Caki2 (cell line): ENCODE measurements around the gene MYO16. TPM values are rescaled to one million over a fixed set of nuclear protein-coding genes. Genes with fewer than 3 reads are reported as not detected.

Experiments
- DNase-seq: peaks from one replicate; pipeline ENCODE4 v3.0.0-alpha.2; 2015; ENCODE audit warnings: low read depth
- in situ Hi-C: cut with HindIII; loops from 2 replicates; pipeline ENCODE4 v1.10.0; 2016; ENCODE audit warnings: low sequenced_read_pairs, low pct_unique_long_range_greater_than_20kb, mixed read lengths
- total RNA-seq: library from RNA; depleted of rRNA; stranded (reverse); fragments of >200 nt; shearing (Covaris generic); gene quantifications from 2 replicates; pipeline ENCODE4 v1.2.3, GENCODE V29; 2014; ENCODE audit warnings: low replicate concordance

The MYO16 gene
- total RNA-seq, 1 experiment from 2014 or later, result 0.14 TPM

- DNase-seq, result no peak
- in situ Hi-C loops, result no loop called here
These were observed 308.7 kb downstream of the MYO16 start for GRCh38 chr13:108938155-108938554.

DNA sequence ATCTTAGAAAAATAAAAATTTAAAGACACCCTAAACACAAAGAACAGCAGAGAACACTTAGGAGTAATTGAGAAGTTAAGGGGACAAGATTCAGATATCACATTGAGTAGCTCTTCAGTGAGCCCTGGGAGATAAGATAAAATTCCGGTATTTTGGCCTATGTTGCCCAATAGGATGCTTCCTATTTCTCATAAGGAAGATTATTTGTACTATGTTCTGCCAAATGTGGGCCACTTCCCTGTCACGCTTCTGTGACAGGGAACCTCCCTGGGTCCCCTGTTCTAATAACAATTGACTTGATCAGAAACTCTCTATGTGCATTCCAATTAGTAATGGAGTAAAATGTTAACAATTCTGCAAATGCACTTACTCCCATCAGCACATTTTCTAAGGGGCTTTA, 310.7 kb downstream of the MYO16 start:
- no peak for DNase-seq
- in situ Hi-C loops, result no loop called here

DNA sequence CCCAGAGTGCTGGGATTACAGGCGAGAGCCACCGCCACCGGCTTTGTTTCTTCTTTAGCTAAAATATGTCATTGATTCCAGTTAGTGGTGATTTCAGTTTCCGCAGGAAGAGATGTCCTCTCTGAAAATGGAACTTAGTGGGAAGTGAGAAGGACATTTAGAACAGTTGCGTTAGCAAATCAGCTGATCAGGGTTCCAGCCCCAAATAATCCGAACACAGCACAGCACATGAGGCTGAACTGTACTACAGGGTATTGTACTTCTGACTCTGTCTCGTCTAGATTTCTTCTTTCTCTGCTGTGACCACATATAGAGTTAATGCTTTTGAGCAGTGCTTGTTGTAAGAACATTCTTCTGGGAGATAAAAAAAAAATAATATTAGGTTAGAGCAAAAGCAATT, 314.4 kb downstream of the MYO16 start:
- in situ Hi-C loops, result no loop called here
- no peak for DNase-seq

DNA sequence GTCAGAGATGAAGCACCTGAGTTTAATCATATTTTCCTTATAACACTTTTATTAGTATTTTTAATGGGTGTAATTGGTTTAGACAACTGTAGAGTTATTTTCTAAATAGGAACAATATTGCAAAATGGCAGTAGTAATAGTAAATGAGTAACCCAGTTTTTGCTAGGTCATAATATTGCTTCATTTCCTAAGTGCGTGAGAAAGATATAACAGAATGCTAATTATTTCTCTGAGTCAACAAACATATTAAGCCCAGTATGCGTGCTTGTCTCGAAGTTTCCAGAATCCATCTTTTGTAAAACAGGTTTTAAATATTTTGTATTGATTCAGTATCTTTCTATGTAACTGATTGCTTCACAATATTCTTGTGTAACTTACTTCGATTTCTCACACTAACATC, 315.3 kb downstream of the MYO16 start:
- in situ Hi-C loops, result no loop called here
- no peak for DNase-seq

DNA sequence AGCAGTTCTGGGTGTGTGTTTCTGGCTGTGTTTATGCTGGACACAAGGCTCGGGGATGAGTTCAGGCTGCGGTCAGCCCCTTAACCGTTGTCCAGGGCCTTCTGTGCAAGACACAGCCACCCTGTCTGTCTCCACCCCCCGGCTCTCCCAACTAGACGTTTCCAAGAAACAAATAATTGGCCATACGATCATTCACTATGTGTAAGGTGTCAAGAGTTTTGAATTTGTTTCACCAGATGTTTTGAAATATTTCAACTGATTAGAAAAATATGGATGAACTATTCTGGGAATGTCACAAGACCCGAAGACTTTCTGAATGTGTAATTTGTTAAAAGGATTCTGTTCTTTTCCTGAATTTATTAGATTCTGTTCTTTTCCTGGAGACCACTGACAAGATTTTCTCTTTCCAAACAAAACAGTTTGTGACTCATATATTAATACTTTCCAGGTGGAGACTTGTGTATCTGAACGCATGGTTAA, 318.2 kb downstream of the MYO16 start:
- in situ Hi-C loops, result no loop called here
- no peak for DNase-seq

DNA sequence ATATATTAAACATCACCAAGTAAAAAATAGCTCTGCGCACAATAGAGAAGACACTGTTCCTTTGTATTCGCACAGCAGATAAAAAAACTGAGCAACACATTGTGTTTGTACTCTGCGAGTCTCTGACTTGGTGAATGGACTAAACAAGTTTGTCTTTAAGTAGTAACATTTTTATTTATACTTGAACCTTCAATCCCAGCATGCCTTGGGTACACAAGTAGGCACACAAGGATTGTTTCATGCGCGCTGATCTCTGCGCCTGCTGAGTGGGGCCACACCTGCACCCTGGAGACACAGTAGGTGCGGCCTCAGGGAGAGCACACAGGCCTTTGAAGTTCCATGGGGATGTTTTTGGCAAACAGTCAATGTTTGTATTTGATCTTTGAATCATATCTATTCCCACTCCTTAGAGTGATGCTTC, 318.9 kb downstream of the MYO16 start:
- DNase-seq, result no peak
- in situ Hi-C loops, result no loop called here

DNA sequence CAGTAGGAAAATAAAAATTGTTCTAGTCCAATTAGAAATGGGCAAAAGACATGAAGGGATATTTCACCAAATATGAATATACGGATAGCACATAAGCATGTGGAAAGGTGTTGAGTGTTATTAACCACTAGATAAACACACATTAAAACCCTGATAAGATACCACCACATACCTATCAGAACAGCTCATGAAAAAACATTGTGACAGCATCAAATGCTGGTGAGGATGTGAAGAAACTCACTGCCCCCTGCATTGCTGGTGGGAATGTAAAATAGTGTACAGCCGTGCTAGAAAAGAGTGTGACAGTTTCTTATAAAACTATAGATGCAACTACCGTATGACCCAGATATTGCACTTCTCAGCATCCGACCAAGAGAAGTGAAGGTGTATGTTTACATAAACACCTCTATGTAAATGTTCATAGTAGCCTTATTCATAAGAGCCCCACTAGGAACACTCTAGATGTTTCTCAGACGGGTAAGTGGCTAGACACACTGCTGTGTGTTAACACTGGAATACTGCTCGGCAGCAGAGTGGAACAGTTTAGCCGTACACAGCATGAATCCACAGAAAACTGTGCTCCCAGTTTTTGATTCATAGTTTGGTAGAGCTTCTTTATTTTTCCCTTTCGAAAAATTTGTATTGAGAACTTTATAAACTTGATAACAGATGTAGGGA, 321.1 kb downstream of the MYO16 start:
- in situ Hi-C loops, result no loop called here
- DNase-seq, result no peak

- in situ Hi-C loops, result no loop called here
- DNase-seq, result no peak
These were observed 326.3 kb downstream of the MYO16 start for GRCh38 chr13:108955741-108956140.

DNA sequence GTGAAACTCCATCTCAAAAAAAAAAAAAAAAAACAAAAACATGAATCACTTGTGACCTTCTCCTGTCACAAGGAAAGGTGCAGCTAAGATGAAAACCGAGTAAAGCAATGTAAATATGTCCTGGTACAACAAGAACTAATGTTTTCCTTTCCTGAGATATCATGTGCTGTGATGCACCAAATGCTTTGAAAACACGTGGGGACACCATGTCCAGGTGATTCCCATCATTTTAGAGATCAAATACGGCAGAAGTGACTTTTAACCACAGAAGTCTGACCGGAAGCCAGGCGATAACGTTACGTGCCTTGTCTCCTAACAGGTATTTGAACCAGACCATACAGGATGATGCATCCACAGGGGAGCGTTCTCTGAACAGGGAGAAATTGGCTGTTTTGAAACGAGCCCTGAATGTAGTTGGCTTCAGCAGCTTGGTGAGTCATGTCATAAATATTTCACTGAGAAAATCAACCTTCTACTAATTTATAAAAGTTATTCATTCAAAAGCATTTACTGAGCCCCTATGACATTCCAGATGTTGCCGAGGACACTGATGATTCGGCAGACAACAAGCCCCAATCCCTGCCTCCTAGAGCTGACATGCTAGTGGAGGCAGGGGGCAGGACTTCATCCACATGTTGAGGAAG, 328.1 kb downstream of the MYO16 start:
- in situ Hi-C loops, result no loop called here
- DNase-seq, result peak; percentile 82

GRCh38 chr13:108958013-108958376, 328.6 kb downstream of the MYO16 start:
- no peak for DNase-seq
- in situ Hi-C loops, result no loop called here

- no peak for DNase-seq
- in situ Hi-C loops, result no loop called here
These were observed 329.8 kb downstream of the MYO16 start for GRCh38 chr13:108959234-108959633.

GRCh38 chr13:108960006-108960405, 330.6 kb downstream of the MYO16 start:
- DNase-seq, result no peak
- in situ Hi-C loops, result no loop called here

DNA sequence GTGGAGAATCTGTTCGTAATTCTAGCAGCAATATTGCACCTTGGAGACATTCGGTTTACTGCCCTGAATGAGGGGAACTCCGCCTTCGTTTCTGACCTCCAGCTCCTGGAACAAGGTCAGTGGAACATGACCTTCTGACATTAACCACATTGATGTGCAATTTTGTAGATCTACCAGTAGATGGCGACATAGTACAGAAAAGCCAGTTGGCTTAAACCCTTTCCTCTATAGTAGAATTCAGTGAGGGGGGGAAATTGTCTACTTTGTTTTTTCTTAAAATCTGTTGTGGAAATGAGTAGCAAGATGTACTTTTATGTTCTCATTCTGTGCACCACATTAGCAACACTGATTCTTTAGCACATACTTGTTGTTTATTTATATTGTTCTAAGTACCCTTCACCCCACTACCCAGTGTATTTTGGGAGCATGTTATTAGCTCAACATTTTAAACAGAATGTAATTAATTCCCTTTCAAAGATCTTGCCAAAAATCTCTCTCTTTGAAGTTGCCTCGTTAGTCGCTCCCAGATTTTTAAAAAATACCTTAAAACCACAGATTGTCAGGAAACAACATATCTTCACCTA, 332.2 kb downstream of the MYO16 start:
- in situ Hi-C loops, result no loop called here
- peak; percentile 37 for DNase-seq

- in situ Hi-C loops, result no loop called here
- DNase-seq, result no peak
These were observed 333.2 kb downstream of the MYO16 start for GRCh38 chr13:108962654-108963053.

DNA sequence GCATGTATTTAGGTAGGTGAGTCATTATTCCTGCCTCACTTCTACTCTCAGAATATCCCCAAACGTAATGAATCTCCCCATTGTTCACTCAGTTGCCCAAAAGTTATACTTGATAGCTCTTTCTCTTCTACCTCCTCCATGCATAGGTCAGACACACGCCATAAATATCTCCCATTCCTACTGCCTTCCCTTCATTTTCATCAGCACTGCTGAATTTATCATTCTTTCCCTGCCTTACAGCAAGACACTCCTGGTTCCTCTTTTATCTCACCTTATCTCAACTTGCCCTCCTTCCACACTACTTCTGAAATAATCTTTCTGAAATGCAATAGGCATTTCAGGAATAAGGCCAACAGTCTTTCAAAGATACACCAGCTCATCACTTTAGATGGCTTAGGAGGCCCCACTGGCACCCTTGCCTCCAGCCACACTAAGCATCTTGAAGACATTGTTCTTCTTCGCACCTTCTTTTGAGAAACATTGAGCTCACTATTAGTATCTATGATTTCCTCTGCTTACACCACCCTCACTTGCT, 333.9 kb downstream of the MYO16 start:
- no peak for DNase-seq
- in situ Hi-C loops, result no loop called here

DNA sequence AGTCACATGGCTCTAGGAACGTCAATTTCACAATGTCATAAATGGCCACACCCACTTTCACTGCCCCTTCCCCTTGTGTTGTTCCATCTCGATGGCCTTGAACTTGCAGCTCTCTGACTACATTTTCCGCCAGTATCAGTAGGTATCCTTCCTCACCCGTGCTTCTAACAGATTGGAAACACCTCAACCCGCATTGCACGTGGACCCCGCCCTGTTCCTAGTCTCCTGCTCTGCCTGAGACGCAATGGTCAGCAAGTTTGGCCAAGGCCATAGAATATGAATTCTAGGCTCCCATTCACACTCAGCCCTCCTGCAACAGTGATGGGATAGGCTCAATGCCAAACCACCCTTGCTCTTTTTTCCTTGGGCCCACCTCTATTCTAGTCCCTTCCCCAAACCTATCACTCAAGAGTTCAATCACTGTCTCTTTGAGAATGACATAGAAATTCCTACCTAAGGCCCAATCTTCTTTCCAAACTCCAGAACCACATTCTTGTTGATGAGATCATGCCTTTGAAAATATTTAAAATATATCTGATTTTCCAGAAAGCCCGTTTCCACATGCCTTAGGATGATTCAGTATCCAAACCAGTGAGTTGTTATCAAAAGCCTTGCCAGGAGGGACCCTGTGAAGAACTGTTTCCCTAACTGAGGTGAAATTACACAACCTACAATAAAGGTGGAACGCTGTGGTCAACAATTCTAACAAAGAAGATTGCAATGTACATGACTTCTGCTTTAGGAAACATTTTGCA, 334.6 kb downstream of the MYO16 start:
- DNase-seq, result no peak

DNA sequence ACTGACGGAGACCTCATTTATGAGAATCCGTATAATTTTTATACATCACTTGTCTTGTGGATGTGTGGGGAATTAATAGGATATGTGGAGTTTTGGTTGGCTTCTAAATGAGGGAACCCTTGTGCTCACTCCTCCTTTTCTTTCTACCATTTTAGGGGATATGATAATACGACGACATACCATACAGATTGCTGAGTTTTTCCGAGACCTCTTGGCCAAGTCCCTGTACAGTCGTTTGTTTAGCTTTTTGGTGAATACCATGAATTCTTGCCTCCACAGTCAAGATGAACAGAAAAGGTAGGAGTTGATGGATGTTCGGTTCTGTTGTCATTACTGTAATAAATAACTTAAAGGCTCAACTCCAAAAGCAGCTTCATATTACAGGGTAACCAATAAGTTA, 335.2 kb downstream of the MYO16 start:
- no peak for DNase-seq
- in situ Hi-C loops, result no loop called here

More for the DNA sequence above, 334.6 kb downstream of the MYO16 start:
- in situ Hi-C loops, result no loop called here

GRCh38 chr13:108967371-108967770, 338.0 kb downstream of the MYO16 start:
- in situ Hi-C loops, result no loop called here
- DNase-seq, result no peak

DNA sequence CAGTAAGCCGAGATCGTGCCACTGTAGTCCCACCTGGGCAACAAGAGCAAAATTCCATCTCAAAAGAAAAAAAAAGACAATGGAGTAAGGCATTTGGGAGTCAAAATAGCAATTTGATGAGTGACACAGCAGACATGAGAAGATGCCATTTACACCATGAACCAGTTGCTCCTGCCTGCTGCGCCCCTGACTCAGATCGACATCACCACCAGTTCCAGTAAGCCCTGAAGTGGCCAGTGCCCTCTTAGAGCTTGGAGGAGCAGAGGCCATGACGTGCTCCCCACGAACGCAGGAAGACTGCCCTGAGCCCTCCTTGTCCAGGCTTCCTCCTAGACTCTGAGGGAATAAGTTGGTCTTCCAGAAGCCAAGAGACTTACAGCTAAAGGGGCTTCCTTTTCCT, 339.2 kb downstream of the MYO16 start:
- in situ Hi-C loops, result no loop called here
- no peak for DNase-seq
